GM12872 (cell line): ENCODE measurements around the gene CPEB2.

ENCODE experiments used
- TF ChIP-seq, protein P1 (sequence below): IDR thresholded peaks from 3 replicates; pipeline ENCODE4 v1.5.1; 2011; ENCODE audit warnings: low read depth, mild to moderate bottlenecking, low read length, moderate library complexity; ENCODE audit not compliant: insufficient read depth

Gene CPEB2

DNA sequence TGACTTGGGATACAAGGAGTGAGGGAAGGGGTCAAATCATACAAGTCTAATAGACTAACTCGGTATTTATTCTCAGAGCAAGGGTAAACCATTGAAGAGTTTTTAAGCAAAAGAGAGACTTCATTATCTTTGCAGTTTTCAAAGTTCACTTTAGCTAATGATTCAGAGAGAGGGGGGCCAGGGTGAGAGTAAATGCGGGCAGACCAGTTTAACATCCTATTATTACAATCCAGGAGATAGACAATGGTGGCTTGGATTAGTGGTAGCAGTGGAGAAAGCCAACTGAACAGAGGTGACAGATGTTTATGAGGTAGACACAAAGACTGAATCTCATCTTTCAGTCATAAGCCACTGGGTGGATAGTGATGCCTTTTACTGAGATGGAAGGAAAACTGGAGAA lies 57.9 kb downstream of the CPEB2 start:
- TF ChIP-seq, protein P1, sequence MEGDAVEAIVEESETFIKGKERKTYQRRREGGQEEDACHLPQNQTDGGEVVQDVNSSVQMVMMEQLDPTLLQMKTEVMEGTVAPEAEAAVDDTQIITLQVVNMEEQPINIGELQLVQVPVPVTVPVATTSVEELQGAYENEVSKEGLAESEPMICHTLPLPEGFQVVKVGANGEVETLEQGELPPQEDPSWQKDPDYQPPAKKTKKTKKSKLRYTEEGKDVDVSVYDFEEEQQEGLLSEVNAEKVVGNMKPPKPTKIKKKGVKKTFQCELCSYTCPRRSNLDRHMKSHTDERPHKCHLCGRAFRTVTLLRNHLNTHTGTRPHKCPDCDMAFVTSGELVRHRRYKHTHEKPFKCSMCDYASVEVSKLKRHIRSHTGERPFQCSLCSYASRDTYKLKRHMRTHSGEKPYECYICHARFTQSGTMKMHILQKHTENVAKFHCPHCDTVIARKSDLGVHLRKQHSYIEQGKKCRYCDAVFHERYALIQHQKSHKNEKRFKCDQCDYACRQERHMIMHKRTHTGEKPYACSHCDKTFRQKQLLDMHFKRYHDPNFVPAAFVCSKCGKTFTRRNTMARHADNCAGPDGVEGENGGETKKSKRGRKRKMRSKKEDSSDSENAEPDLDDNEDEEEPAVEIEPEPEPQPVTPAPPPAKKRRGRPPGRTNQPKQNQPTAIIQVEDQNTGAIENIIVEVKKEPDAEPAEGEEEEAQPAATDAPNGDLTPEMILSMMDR = no peak

DNA sequence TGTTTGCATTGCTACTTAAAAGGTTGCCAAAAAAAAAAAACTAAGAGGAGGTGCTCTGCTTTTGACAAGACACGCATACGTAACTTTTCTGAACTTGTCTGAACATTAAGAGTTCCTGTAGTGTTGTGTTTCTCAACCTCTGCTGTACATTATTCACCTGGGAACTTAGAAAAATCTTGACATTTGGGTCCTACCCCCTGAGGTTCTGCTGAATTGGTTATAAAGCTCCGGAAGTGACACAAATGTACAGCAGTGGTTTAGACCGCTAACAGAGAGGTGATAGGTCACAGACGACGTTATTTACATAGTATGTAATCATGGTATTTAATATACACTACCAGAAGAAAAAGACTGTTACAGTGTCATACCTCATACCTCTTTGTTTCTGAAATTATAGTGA lies 61.1 kb downstream of the CPEB2 start:
- TF ChIP-seq, protein P1 = no peak

DNA sequence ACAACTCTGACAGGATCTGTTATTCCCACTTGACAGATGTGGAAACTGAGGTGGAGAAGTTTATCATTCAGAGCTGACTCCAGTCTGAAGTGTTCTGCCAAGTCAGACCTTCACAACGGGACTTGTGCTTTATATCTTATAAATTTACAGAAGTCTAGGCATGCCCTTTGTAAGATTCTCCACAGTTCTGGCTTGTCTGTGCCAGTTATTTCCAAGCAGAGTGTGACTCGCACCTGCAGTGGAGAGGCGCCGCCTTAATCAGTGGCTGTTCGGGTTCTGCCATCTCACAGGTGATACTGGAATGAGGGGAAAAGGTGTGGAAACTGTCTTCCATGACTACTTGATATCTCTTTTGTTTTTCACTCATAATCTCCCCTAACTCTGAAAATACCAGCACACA lies 63.2 kb downstream of the CPEB2 start:
- TF ChIP-seq, protein P1 = no peak

DNA sequence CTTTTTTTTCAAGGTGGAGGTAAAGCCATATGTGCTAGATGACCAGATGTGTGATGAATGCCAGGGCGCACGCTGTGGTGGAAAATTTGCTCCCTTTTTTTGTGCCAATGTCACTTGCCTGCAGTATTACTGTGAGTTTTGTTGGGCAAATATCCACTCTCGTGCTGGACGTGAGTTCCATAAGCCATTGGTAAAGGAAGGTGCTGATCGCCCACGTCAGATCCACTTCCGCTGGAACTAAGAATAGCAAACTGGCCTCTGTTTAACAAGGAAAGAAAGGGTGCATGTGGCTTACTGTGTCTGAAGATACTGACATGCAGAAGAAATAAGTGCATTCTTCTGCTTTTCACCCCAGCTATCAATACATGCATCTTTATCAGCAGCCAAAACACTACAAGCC lies 63.9 kb downstream of the CPEB2 start:
- TF ChIP-seq, protein P1 = no peak

DNA sequence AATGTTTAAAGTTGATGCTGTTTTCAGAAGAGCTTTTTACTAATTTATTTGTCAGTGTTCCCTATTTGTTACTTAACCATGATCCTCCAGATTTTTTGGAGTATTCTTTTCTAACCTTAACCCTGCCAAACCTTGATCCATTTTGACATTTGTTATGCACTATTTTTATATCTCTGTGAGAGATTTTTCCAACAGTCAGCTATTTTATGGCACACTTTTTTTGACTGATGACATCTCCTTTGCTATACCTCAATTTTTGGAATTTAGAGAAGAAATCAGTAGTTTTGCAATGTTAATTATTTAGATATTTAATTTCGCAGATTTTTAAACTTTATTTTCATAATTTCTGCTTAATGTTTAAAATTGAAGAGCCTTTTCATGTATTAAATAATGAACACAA lies 66.0 kb downstream of the CPEB2 start:
- TF ChIP-seq, protein P1 = no peak

DNA sequence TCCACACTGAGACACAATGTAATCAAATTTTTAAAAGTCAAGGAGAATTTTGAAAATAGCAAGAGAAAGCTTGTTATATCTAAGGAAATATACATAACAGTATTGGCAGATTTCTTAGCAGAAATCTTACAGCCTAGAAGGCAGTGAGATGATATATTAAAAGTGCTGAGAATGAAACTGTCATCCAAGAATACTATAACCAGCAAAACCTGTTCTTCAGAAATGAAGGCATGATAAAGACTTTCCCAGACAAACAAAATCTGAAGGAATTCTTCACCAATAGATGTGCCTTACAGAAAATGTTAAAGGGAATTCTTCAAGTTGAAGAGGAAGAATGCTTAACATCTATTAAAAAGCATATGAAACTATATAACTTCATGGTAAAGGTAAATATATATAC lies 73.6 kb downstream of the CPEB2 start:
- TF ChIP-seq, protein P1 = no peak

DNA sequence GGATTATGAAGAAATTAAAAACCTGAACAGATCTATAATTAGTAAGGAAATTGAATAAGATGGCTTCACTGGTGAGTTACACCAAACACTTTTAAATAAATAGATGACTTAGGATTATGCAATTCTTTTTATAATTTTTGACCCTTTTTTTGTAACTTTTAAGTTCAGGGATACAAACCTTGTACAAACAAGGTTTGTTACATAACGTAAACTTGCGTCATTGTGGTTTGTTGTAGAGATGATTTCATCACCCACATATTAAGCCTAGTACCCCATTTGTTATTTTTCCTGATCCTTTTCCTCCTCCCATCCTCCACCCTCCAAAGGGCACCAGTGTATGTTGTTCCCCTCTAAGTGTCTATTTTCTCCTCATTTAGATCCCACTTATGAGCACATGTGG lies 75.7 kb downstream of the CPEB2 start:
- TF ChIP-seq, protein P1 = no peak
